ENCODE results near the gene COX4I1.

COX4I1 gene

DNA sequence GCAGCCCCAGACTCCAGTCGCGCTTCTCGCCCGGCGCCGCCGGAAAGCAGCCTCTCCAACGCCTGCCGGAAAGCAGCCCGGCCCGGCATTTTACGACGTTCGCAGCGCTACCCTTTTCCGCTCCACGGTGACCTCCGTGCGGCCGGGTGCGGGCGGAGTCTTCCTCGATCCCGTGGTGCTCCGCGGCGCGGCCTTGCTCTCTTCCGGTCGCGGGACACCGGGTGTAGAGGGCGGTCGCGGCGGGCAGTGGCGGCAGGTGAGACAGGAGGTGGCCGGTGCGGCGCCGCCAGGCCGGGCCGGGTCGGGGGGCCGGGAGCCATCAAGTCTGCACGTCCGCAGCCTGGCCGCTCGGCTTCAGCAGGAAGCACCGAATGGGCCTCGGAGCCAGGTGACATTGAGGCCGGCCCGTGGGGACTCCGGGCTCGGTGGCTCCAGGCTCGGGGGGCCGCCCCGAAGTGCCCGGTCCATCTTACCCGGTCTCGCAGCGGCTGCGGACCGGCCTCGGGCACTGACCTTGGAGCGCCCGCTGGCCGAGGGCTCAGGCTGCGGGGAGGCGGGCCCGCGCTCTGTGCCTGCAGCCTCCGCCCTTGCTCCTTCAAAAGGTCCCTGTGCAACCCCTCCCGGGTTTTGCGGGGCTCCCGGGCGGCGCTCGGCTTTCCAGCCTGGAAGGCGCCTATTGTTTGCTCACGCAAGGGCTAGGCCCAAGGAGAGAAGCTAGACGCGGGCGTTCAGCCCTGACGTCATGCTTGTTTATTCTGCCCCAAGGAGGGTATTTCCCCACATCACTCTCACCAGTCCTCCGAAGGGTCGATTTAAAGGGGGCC lies at the start of gene COX4I1, which contains the start of gene EMC8:
COX4I1 (plus strand) TSS at position 199 of the 824 bp plus-strand sequence. CDS start 1,511 bp downstream, outside the sequence.
EMC8 (minus strand) TSS at position 48 of the 824 bp plus-strand sequence. CDS start 249 bp downstream, outside the sequence.
- peak; percentile 55 to 96 (median 88) for DNase-seq

DNA sequence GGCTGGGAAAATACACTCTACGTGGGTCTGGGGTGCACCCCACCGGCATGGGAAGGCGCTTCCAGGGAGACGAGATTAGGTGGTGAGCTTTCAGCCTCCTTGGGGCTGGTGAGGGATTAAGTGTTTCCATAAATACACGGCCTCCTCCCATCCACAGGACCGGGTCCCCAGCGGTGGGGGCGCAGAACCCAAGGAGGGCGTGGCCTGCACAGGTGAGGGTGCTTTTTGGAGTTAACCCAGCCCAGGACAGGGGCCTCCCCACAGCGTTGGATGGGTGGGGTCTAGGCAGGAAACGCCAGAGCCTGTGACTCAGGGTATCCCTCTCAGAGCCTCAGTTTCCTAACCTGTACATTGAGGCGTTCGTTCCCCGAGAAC lies 49.7 kb upstream of the COX4I1 start:
- no peak for DNase-seq

DNA sequence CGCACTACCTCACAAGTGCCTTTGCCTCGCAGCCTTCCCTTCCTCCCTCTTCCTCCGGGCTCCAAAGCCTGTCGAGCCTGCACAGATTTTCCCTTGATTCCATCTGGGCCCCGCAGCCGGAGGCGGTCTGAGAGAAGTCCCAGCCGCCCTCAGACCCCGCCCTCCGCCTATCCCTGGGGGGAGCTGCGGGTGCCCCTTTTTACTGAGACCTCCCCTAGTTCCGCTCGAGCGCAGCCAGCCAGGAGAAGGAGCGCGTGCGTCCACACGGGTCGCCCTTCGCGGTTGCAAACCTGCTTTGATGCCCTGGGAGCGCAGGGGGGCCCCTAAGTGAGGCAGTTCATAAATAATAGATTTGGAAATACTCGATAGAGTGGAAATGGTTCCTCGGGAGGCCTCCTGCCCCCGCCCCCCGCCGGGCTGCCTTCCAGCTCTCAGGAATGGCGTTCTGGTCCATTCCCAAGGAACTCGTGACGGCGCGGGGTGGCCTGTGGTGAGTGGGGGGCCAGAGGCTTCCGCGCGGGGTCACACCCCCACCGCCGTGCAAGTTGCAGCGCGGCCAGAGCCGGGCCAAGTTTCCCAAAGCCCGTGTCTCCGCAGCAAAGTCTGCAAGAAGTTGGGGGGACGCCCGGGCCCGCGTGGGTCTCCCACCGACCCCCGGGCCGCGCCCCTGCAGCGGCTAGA lies 49.2 kb upstream of the COX4I1 start:
- peak in 2 of 56 donors; percentile 16 to 34 for DNase-seq

DNA sequence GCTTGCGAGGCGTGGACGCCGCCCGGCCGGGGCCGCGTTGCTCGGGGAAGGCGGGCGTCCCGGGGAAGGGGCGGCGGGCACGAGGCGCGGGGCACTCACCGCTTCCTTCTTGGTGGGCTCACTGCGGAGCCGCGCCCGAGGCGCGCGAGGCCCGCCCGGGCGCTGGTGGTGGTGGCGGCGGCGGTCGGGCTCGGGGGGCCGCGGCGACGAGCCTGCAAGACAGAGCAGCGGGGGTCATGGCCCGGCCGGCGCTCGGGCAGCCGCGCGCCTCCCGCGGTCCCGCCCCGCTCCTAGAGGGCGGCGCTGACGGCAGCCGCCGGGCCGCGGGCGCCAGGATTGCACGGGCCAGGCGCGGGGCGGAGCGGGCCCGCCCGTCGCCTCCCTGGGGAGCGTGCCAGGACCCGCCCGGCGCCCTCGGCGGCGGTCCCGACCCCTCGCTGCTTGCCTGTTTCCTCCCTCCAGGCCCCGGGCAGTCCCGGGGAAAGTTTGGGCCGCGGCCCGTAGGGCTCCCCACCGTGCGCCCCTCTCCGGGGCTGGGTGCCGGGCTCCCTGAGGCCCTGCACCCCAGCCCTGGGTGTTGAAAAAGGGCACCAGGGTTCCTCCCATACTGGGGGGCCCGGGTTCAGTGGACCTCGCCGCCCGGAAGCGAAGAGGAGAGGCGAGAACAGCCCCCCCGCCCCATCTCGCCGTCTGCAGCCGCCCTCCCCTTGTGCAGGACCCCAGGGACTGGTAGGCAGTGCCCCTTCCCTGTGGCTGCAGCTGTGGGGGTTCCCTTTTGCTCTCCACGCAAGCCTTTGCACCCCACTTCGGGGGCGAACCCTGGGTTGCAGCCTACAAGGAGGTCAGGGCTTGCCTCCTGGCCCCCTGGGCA lies 48.4 kb upstream of the COX4I1 start, which contains the start of gene C16orf74:
C16orf74 (minus strand) TSS at position 270 of the 871 bp plus-strand sequence. CDS start 15,879 bp downstream, outside the sequence.
- peak in 1 of 56 donors; percentile 22 for DNase-seq

DNA sequence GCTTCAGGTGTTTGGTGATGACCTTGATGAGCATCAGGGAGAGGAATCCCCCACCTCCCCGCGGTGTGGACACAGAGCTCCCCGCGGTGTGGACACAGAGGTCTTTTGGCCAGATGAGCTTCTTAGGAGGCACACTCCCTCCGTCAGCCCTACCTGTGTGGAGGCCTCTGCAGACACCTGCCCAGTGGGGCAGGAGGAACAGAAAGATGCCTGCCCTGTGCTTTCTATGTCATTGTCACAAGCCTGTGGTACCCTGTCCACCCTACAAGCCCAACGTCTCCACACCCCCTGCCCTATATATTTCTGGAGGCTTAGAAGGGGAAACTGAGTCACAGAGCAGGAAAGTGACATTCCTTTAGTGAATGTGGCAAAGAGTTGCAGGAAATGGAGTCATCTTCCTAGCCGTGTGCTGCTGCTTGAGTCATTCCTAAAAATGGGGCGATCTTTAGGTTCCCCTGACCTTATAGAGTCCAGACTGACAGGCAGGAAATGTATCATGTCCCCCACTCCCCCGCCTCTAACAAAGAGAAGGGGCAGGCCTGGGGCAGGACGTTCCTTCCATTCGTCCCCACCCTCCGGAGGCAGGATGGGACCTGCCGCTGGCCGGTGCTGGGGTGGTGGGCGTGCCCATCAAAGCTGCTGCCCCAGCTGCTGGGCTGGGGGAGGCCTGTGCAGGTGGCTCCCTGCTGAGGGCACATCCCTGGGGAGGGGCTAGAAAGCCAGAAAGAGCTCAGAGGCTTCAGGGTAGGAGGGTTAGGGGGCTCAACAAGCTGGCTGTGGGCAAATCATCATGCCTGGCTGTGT lies 47.6 kb upstream of the COX4I1 start:
- no peak for DNase-seq

DNA sequence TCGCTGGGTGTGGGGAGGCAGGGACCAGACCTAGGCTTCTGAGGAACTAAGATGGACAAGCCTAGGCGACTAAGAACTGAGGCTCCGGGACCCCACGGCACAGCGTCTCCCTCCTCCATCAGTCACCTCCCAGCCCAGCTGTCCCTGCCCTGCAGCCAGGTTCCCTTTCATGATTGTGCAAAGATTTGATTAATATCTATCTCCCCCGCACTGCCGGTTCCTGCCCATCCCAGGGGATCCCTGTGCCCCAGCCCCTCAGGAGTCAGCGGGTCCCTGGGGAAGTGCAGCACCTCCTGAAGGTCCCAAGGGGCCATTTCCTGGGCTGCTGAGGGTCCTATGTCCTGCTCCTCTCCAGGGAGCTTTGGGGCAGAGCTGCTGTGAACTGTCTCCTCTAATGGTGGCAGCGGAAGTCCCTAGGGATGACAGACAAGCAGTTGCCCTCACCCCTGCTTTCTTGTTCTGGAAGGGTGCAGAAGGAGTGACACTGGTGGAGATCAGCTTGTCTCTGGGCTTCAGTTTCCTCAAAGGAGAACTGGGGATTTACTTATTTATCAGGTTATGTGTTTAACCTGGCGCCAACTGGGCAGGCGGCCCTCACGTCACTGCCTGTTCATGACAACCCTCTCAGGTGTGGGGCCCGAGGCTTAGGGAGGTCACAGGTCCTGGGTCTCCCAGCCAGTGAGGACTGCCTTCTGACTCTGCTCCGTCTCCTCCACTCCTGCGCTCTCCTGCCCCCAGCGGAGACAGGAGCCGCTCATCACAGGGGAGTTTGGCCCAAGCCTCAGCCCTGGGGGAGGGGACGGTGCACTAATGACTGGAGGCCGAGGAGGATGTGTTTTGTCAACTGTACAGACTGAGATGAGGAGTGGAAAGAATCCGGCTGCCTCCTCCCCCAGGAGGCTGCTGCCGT lies 46.7 kb upstream of the COX4I1 start:
- DNase-seq, result no peak

DNA sequence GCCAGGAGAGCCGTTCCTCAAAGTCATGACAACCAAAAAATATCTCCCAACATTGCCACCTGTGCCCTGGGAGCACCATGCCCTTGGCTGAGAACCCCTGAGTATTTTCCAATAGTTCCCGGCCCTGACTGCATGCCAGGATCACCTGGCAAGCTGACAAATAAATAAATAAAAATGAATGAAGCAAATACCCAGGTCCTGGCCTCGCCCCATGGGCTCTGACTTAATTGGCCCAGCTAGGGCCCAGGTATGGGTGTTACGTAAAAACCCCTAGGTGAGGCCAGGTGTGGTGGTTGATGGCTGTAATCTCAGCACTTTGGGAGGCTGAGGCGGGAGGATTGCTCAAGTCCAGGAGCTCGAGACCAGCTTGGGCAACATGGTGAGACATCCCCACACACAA lies 45.9 kb upstream of the COX4I1 start:
- DNase-seq, result no peak

DNA sequence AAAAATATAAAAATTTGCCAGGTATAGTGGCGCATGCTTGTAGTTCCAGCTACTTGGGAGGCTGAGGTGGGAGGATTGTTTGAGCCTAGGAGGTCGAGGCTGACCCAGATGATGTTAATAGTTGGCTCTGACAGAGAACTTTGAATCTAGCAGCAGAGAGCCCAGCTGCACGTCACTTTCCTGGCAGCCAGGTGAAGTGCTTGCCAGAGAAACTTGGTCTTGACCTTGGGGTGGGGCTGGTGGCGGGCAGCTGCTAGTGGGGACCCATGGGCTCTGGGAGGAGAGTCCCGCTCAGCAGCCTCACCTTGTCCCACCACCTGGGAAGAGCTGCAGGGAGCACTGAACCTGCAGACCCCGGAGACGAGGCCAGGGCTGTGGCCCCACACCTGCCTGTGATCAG lies 45.5 kb upstream of the COX4I1 start:
- DNase-seq, result no peak

DNA sequence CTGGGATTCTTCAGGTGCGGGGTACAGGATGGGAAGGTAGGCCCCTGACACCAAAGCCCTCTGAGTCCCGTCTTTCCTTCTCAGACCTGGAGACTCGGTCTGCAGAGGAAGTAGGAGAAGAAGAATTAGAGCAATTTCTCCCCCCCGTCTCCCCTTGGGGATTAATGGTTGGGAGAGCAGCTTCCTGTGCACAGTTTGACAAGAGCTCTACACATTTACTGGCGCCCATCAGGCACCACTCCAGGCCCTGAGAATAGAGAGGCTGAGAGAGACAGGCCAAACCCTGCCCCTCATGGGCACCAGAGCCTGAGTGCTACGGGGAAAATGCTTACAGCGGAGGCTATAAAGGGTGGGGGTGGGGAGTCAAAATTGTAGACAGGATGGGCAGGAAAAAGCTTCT lies 45.1 kb upstream of the COX4I1 start:
- DNase-seq, result peak in 2 of 56 donors; percentile 10 to 12

DNA sequence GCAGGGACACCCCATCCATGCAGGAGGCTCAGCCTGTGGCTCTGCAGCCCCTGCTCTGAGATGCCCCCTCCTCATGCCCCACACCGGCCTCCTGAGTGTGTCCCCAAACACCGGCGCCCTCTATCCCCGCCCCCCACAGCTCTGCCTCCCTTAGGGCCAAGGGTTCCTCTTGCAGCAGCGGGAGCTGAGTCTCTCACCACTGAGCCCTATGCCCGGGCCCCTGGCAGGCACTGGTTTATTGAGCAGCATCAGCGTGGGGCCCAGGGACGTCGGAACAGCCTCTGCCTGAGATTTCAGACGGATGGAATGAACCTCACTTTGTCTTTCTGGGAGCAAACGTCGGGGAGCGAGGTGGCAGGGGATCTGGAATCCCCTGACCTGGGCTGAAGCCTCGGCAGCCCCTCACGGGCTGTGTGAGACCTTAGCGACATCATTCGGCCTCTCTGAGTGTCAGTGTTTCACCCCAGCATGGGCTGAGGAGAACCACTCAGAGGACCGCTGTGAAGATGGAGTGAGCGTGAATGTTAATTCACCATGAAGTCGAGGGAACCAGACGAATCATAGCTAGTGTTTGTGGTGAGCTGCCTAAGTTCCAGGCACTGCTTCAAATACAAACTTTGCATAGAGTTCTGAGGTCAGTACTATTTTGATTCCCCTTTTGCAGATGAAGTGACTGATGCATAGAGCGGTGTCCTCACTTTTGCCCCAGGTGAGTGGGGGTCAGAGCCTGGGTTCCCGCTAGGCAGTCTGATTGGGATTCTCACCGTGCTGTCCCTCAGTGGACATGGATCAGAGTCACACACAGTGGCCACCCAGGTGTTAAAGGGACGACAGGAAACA lies 43.3 kb upstream of the COX4I1 start:
- no peak for DNase-seq

DNA sequence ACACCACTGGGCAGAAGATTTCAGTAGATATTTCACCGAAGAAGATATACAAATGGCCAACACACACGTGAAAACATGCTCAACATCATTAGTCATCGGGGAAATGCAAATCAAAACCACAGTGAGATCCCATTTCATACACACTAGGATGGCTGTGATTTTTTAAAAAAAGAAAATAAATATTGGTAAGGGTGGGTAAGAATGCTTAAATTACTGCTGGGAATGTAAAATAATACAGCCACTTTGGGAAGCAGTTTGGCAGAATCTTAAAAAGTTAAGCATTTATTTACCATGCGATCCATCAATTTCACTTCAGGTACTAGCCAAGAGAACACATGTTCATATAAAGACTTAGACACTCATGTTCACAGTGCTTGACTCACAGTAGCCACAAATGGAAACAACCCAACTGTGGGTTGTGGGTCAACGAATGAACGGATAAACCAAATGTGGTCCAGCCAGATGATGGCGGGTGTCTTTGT lies 42.1 kb upstream of the COX4I1 start:
- no peak for DNase-seq

DNA sequence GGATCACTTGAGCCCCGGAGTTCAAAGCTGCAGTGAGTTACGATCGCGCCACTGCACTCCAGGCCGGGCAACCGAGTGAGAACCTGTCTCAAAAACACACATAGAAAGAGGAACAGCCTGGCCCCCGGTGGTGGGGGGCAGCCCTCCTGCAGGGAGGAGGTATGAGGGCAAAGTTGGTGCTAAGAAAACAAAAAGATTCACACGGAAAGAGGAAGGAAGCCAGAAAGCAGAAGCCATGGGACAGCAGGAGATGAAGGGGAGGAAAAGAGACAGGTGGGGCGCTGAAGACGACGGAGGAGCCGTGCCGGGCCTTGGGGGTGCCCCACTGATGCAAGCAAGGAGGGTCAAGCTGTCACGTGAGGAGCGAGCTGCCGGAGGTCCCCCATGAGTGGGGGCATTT lies 40.4 kb upstream of the COX4I1 start:
- no peak for DNase-seq

DNA sequence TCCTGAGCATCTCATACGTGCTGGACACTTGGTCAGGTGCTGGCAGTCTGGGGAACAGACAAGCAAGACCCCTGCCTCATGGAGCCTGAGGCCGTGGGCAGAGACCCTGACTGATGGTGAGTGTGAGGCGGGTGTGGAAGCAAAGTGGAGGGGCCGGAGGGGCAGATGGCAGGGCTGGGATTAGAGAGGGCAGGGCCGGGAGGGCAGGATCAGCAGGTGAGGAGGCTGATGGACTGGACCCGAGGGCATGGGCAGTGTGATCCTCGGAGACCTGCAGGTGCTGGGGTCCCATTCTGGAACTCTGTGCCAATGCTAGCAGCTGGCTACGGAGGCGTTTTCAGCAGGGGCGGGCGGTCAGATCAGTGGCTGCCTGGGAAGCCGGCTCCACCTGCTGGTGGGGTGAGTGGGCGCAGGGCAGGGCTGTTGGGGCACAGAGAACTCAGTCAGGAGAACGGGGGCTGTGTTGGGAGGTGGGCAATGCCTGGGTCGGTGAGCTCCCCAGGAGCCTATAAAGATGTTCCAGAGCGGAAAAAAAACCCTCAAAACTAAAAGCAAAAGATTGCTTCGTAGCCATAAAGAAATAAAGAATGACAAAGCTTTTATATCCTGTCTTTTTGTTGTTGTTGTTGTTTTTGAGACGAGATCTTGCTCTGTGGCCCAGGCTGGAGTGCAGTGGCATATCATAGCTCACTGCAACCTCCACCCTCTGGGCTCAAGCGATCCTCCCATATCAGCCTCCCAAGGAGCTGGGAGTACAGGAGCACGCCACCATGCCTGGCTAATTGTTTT lies 39.7 kb upstream of the COX4I1 start:
- DNase-seq, result no peak

DNA sequence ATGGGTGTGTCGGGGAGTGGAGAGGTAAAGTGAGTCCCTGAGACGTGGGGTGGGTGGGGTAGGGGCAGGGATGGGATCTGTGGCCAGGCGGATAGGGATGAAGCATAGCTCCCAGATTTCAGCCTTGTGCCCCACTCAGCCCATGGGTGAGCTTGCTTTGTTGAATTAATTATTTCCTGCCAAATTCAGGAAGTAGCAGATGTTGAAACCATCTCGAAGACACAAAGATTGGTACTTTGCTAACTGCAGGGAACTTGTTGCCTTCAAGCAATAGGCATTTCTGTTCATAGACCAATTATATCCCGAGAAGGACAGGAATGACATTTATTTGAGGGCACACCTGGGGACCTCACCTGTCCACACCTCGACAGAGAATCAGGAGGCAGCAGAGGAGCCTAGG lies 37.6 kb upstream of the COX4I1 start:
- no peak for DNase-seq

DNA sequence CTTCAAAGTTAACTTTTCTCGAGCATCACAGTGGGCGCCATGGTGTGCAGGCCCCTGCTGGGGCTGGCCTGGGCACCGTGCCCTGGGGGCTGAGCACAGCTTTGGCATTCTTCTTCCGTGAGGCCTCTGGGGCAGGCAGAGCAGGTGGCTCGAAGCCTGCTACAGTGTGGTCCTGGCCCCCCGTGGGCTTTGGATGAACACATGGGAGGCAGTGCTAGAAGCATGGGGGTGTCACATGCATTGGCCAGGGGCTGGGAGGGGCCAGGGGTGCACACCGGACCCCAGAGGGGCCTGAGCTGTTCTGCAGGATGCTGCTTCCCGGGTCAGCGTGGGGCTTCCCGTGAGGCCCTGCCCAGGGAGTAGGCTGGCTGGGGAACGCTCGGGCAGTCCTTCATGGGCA lies 36.5 kb upstream of the COX4I1 start:
- DNase-seq, result no peak

DNA sequence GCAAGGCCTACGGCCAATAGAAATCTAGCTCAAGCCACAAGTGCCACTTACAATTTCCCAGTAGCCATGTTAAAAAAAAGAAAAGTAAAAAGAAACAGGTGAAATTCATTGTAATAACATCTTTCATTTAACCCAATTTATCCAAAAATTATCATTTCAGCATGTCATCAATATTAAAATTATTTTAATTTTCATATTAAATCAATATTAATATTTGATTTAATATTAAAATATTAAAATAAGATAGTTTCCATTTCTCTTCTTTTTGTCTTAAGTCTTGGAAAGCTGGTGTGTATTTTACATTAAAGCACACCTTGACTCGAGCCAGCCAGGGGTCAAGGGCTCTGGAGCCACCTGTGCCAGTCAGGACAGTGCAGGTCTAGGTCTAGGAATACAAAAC lies 35.9 kb upstream of the COX4I1 start:
- DNase-seq, result no peak

DNA sequence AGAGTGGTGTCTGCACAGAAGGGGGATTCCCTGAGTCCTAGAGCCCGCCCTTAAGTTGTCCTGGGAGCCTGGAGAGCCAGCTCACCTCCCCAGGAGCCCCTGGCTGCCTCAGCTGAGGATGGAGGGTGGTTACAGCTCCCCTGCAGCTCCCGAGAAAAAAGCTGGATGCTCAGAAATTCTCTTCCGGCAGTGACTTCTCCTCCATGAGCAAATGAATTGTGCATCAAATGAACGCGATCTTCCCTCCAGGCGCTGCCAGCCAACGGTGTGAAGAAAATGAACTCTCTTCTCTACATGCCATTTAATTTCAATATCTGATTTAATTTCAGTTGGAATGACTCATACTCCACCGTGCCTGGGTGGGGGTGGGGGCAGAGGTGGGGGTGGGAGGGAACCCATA lies 34.3 kb upstream of the COX4I1 start:
- DNase-seq, result no peak

DNA sequence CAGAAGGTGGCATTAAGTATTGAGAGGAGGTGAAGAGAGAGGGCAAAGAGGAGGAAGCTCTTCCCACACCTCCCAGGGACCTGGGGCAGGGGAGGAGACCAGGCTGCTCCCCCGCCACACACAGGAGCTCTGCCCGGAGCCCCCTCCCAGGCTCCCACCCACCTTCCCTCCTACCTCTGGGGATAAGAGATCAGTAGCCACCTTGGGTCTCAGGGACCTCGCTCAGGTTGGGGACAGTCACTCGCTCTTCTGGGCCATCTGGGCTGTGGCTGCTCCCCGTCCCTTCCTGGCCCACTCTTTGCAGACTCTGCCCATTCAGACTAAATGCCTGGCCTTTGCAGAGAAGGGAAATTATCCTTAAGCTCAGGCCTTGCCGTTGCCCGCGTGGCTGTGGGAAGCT lies 33.7 kb upstream of the COX4I1 start:
- no peak for DNase-seq
